SH-SY5Y (cell line): ENCODE measurements around the gene CXCR6.

Source experiments
- GATA2 ChIP-seq: IDR thresholded peaks from 2 replicates; pipeline ENCODE4 v1.6.1; 2011; ENCODE audit warnings: mild to moderate bottlenecking, low read depth, low read length
- GATA3 ChIP-seq: IDR thresholded peaks from 2 replicates; pipeline ENCODE4 v1.6.1; 2011; ENCODE audit warnings: low read depth, mild to moderate bottlenecking, low read length, moderate library complexity

DNA sequence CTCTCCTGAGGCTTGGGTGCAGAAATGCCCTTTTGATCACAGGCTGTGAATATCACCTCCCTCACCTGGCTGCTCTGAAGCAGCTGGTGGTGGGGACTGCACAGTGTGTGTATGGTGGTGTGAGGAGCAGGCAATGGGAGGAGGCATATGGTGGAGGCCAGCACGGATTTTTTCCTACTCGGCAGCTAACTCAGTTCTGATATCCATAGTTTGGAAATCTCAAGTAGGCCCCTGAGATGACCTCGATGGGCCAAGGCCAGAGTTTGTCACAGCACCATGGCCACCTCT is 21.3 kb upstream of the CXCR6 start:
- no peak for TF ChIP-seq GATA2
- TF ChIP-seq GATA3 = no peak
